Left ventricle myocardium inferior (tissue), 1 donor: Measurements from ENCODE around the gene MSI2. TPM values are rescaled to one million over a fixed set of nuclear protein-coding genes. Genes with fewer than 3 reads are reported as not detected.

Experiments used
- DNase-seq: peaks from one replicate; pipeline ENCODE4 v3.0.0-alpha.2; 2020
- H3K27ac ChIP-seq: fragments of 200-600 bp; replicated peaks from 2 replicates; pipeline ENCODE4 v1.8.0; 2021
- H3K27me3 ChIP-seq: fragments of 200-600 bp; 2 replicates; pipeline ENCODE4 v1.8.0; 2021; ENCODE audit warnings: low read depth
- H3K36me3 ChIP-seq: fragments of 200-600 bp; 2 replicates; pipeline ENCODE4 v1.8.0; 2021
- H3K4me1 ChIP-seq: fragments of 200-600 bp; 2 replicates; pipeline ENCODE4 v1.8.0; 2021
- H3K4me3 ChIP-seq: fragments of 200-600 bp; 2 replicates; pipeline ENCODE4 v1.8.0; 2021; ENCODE audit warnings: mild to moderate bottlenecking, moderate library complexity
- H3K9me3 ChIP-seq: fragments of 200-600 bp; replicated peaks from 2 replicates; pipeline ENCODE4 v1.8.0; 2021
- CTCF ChIP-seq: fragments of 200-600 bp; IDR thresholded peaks from 2 replicates; pipeline ENCODE4 v1.8.0; 2021; ENCODE audit warnings: antibody characterized with exemption, mild to moderate bottlenecking, borderline replicate concordance
- intact Hi-C: fragments of 100-400 bp; cut with micrococcal nuclease; formaldehyde crosslinking; loops from one replicate; pipeline ENCODE4 v1.11.0; 2022
- total RNA-seq: library from RNA; stranded (reverse); fragmentation: NEBNext Ultra II Directional; extraction: Animal tissue kit (Norgen Biotek cat#: 25700); gene quantifications from one replicate; pipeline ENCODE4 v1.2.1, GENCODE V29; 2021
- donor health status: DM: no; HTN: yes; CAD: no; lungs with severe emphysema.

The MSI2 gene
- total RNA-seq, 1 donor from 2014 or later = 118 TPM

DNA sequence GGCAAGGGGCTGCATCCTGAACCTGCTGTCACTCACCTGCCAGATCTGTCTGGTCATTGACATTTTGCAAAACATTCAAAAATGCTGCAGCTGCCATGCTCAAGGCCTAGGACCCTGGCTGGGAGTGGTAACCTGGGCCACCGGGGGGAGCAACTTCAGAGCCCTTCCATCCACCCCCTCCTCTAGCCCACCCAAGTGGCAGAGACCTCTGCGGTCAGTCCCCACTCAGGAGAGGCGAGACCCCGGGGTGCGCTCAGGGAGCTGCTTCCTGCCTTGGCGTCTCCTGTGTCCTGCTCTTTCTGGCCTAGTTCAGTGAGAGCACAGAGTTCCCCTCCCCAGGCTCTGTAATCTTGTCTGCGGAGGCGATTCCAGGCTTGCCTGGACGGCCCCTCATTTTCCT is 380.0 kb downstream of the MSI2 start:
- Histone ChIP-seq H3K27ac (no peak overlapping the region), H3K4me1 (no peaks in the 10 kb centered on the region), H3K27me3 (no peaks in the 10 kb centered on the region), H3K9me3 (no peaks in the 10 kb centered on the region), H3K36me3 (peaks cover 4% of the 10 kb centered on the region), H3K4me3 (no peak overlapping the region)
- intact Hi-C loops = no loop called here
- TF ChIP-seq CTCF = no peak
- no peak for DNase-seq

GRCh38 chr17:57636985-57637665 is 380.8 kb downstream of the MSI2 start:
- H3K27ac ChIP-seq = no peak overlapping the region
- H3K36me3 ChIP-seq = peaks cover 4% of the 10 kb centered on the region
- H3K27me3 ChIP-seq = no peaks in the 10 kb centered on the region
- TF ChIP-seq CTCF = no peak
- DNase-seq = no peak
- intact Hi-C loops = no loop called here
- H3K4me3 ChIP-seq = no peak overlapping the region
- no peaks in the 10 kb centered on the region for H3K9me3 ChIP-seq
- no peaks in the 10 kb centered on the region for H3K4me1 ChIP-seq

GRCh38 chr17:57637666-57638010 is 381.3 kb downstream of the MSI2 start:
- DNase-seq = no peak

GRCh38 chr17:57638284-57638683 is 382.0 kb downstream of the MSI2 start:
- H3K36me3 ChIP-seq = peaks cover 4% of the 10 kb centered on the region
- intact Hi-C loops = no loop called here
- no peak for TF ChIP-seq CTCF
- H3K27me3 ChIP-seq = no peaks in the 10 kb centered on the region
- H3K9me3 ChIP-seq = no peaks in the 10 kb centered on the region
- H3K4me3 ChIP-seq = no peak overlapping the region
- H3K4me1 ChIP-seq = no peaks in the 10 kb centered on the region
- DNase-seq = no peak
- H3K27ac ChIP-seq = no peak overlapping the region

More at GRCh38 chr17:57637666-57638010, 381.3 kb downstream of the MSI2 start:
- intact Hi-C loops = no loop called here
- no peak for TF ChIP-seq CTCF
- no peaks in the 10 kb centered on the region for H3K4me1 ChIP-seq
- no peak overlapping the region for H3K27ac ChIP-seq
- peaks cover 4% of the 10 kb centered on the region for H3K36me3 ChIP-seq
- no peak overlapping the region for H3K4me3 ChIP-seq
- H3K27me3 ChIP-seq = no peaks in the 10 kb centered on the region
- no peaks in the 10 kb centered on the region for H3K9me3 ChIP-seq

DNA sequence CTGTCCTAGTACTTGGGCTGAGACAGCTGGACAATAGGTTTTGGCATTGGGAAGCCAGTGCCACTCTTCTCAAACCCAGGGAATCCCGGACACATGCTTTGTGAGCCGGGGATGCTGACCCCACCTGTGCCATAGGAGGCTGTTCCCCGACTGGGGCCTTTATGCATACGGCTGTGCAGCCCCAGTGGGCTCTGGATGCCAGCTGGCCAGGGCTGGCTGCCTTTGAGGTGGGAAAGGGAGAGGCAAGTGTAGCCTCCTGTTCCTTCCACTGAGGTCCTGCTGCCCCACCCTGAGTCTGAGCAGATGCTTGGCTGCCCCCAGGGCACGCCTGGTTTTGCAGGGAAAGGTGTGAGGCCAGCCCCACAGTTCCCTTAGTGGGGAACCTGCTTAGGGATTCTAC is 383.1 kb downstream of the MSI2 start:
- Histone ChIP-seq H3K4me3 (no peak overlapping the region), H3K4me1 (no peaks in the 10 kb centered on the region), H3K36me3 (peaks cover 4% of the 10 kb centered on the region), H3K27ac (no peak overlapping the region), H3K9me3 (no peaks in the 10 kb centered on the region), H3K27me3 (no peaks in the 10 kb centered on the region)
- intact Hi-C loops = no loop called here
- no peak for TF ChIP-seq CTCF
- DNase-seq = no peak

DNA sequence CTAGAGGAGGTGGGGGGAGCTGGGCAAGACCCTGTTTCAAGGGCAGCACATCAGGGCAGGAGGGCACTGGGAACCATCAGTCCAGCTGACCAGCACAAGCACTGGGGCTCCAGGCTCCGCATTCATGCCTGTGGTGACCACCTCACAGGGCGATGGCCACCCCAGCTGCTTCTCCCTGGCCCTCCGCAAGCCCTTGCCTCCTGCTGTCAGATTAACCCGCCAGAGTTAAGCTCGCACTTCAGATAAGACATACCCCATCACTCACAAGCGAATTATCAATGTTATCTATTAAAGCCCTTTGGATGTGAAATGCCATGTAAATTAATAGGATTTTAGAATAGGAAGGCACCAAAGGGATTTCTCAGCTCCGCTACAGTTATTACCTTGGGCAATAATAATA is 383.8 kb downstream of the MSI2 start:
- no peak for TF ChIP-seq CTCF
- Histone ChIP-seq H3K4me1 (no peaks in the 10 kb centered on the region), H3K36me3 (peaks cover 4% of the 10 kb centered on the region), H3K9me3 (no peaks in the 10 kb centered on the region), H3K27me3 (no peaks in the 10 kb centered on the region), H3K27ac (no peak overlapping the region), H3K4me3 (no peak overlapping the region)
- intact Hi-C loops = no loop called here
- no peak for DNase-seq
